Astrocyte (in vitro differentiated cells and primary cell): ENCODE data around the gene ZNF512B. TPM values are rescaled to one million over a fixed set of nuclear protein-coding genes. Genes with fewer than 3 reads are reported as not detected.
A peak's percentile ranks its signal among the peaks of the same experiment; 100 is the strongest.

Source experiments
- DNase-seq: peaks from one replicate; pipeline ENCODE4 v3.0.0-alpha.2; 2010; ENCODE audit warnings: low read depth
- FAIRE-seq: peaks from 2 replicates; lab custom pipeline; 2011; peaks lifted over from hg19 to GRCh38; lab: Jason Lieb, UNC
- H2AFZ ChIP-seq: 2 replicates; pipeline ENCODE4 v1.6.0; 2012; ENCODE audit warnings: low read depth, low read length, inconsistent platforms
- H3K27ac ChIP-seq: 2 replicates; pipeline ENCODE4 v1.5.1; 2011; ENCODE audit warnings: low read depth, low read length, inconsistent platforms
- H3K27me3 ChIP-seq: 2 replicates; pipeline ENCODE4 v1.6.0; 2011; ENCODE audit warnings: low read length, inconsistent platforms; ENCODE audit not compliant: insufficient read depth
- H3K36me3 ChIP-seq: 2 replicates; pipeline ENCODE4 v1.5.1; 2011; ENCODE audit warnings: low read length, inconsistent platforms; ENCODE audit not compliant: insufficient read depth
- H3K4me1 ChIP-seq: 2 replicates; pipeline ENCODE4 v1.5.1; 2011; ENCODE audit warnings: low read length, inconsistent platforms; ENCODE audit not compliant: insufficient read depth
- H3K4me2 ChIP-seq: 2 replicates; pipeline ENCODE4 v1.6.0; 2012; ENCODE audit warnings: low read length, inconsistent platforms
- H3K4me3 ChIP-seq: 2 replicates; pipeline ENCODE4 v1.5.1; 2011; ENCODE audit warnings: low read depth, mild to moderate bottlenecking, low read length, inconsistent platforms; ENCODE audit not compliant: insufficient read depth
- H3K79me2 ChIP-seq: 2 replicates; pipeline ENCODE4 v1.6.0; 2012; ENCODE audit warnings: mild to moderate bottlenecking, low read length, inconsistent platforms; ENCODE audit not compliant: insufficient read depth
- H3K9ac ChIP-seq: 2 replicates; pipeline ENCODE4 v1.6.0; 2012; ENCODE audit warnings: mild to moderate bottlenecking, low read length, inconsistent platforms
- H3K9me3 ChIP-seq: 2 replicates; pipeline ENCODE4 v1.5.1; 2012; ENCODE audit warnings: low read depth, mild to moderate bottlenecking, low read length, inconsistent platforms; ENCODE audit not compliant: insufficient read depth
- H4K20me1 ChIP-seq: 2 replicates; pipeline ENCODE4 v1.6.0; 2012; ENCODE audit warnings: low read length, inconsistent platforms; ENCODE audit not compliant: insufficient read depth
- H3K27ac Mint-ChIP-seq: one replicate; pipeline ENCODE4 v1.8.0; 2021; ENCODE audit warnings: mild to moderate bottlenecking, mixed read lengths; ENCODE audit not compliant: unreplicated experiment
- H3K27me3 Mint-ChIP-seq: one replicate; pipeline ENCODE4 v1.8.0; 2021; ENCODE audit warnings: low read depth, mixed read lengths; ENCODE audit not compliant: unreplicated experiment
- H3K36me3 Mint-ChIP-seq: one replicate; pipeline ENCODE4 v1.8.0; 2021; ENCODE audit warnings: low read depth, mixed read lengths; ENCODE audit not compliant: unreplicated experiment
- H3K4me1 Mint-ChIP-seq: one replicate; pipeline ENCODE4 v1.8.0; 2021; ENCODE audit warnings: low read depth, mixed read lengths; ENCODE audit not compliant: unreplicated experiment
- H3K4me3 Mint-ChIP-seq: one replicate; pipeline ENCODE4 v1.8.0; 2021; ENCODE audit warnings: mild to moderate bottlenecking, moderate library complexity, mixed read lengths; ENCODE audit not compliant: unreplicated experiment
- H3K9me3 Mint-ChIP-seq: one replicate; pipeline ENCODE4 v1.8.0; 2021; ENCODE audit warnings: mild to moderate bottlenecking, mixed read lengths; ENCODE audit not compliant: unreplicated experiment
- CTCF ChIP-seq: IDR thresholded peaks from 2 replicates; pipeline ENCODE4 v1.5.1; 2011; ENCODE audit warnings: low read depth, mild to moderate bottlenecking, inconsistent platforms, low read length, moderate library complexity; ENCODE audit not compliant: insufficient read depth
- EZH2 ChIP-seq: IDR thresholded peaks from 2 replicates; pipeline ENCODE4 v1.6.1; 2012; ENCODE audit warnings: mild to moderate bottlenecking, low read length, inconsistent platforms; ENCODE audit not compliant: insufficient read depth
- total RNA-seq: library from RNA; stranded (reverse); gene quantifications from 2 replicates; pipeline ENCODE4 v1.2.1, GENCODE V29; 2021

The ZNF512B gene
- total RNA-seq, 1 donor from 2014 or later = 27.7 TPM

DNA sequence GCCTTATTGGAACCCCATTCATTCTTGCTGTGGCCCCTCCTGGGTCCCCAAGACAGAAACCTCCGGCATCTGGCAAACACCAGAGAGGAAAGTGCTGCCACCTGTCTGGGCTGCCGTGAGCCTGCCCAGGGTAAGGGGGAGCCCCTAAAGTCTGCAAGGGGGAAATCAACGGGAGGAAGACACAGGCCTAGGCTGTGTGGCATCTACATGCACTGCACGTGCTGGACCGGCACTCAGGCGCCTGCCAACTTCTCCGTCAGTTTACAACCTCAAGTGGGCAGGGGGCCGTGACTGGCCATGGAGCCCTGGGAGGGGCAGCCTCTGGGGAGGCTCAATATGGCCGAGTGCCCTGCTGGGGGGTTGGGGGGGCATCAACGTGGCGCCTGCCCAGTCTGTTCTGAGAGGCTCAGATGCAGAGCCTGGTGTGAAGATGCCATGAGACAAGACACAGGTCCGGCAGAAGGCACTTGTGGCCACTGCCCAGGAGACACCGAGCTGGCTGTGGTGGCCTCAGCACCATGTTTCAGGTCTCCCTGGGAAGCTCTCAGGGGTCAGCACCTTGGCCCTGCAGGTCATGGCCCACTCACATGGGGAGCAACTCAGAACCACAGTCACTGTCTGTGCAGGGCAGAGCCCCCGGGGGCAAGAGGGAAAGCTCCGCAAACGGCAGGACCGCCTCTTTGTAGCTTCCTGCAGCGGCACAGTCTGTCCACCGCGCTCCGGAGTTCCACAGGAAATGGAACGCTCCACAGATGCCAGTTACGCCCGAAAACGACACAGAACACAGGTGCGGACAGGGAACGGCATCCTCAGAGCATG lies 21.9 kb downstream of the ZNF512B start:
- Mint-ChIP-seq H3K27me3 (no peaks in the 10 kb centered on the region), H3K36me3 (peaks cover 4% of the 10 kb centered on the region), H3K9me3 (no peaks in the 10 kb centered on the region), H3K4me3 (no peak overlapping the region), H3K27ac (peak overlapping the region; percentile 83), H3K4me1 (no peaks in the 10 kb centered on the region)
- Histone ChIP-seq H3K4me1 (peaks cover 18% of the 10 kb centered on the region), H2AFZ (no peak overlapping the region), H3K36me3 (peaks cover 3% of the 10 kb centered on the region), H3K9me3 (no peaks in the 10 kb centered on the region), H3K9ac (no peak overlapping the region), H3K79me2 (peaks cover 73% of the 10 kb centered on the region), H3K27ac (no peak overlapping the region), H3K27me3 (no peaks in the 10 kb centered on the region), H4K20me1 (peaks cover 96% of the 10 kb centered on the region), H3K4me3 (no peak overlapping the region), H3K4me2 (no peak overlapping the region)
- FAIRE-seq (no peak), DNase-seq (no peak)
- TF ChIP-seq CTCF (no peak), EZH2 (no peak)

DNA sequence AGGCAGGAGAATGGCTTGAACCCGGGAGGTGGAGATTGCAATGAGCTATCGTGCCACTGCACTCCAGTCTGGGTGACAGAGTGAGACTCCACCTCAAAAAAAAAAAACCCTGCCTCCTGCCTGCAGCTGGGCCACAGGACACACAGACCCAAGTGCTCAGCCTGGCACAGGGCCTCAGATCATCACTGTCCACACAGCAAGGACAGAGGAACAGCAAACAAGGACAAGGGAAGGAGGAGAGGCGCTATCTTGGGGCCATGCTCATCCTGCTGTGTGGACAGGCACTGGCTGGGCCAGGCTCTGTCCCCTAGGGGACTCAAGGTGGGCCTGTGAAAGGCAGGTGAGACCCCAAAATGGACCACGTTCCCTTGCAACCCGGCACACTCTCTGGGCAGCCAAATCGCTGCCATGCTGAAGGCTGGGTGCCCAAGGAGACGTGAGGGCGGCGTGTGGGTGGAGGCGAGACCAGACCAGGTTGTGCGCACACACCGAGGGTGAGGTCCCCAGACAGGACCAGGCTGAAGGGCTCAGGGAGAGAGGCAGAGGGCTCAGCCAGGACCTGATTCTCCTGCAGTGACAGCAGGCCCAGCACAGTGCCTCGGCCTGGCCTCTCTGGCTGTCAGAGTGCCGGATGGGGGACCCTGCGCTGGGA lies 22.6 kb downstream of the ZNF512B start:
- Histone ChIP-seq H2AFZ (no peak overlapping the region), H4K20me1 (peaks cover 96% of the 10 kb centered on the region), H3K27ac (no peak overlapping the region), H3K4me2 (no peak overlapping the region), H3K9ac (no peak overlapping the region), H3K36me3 (peaks cover 3% of the 10 kb centered on the region), H3K27me3 (no peaks in the 10 kb centered on the region), H3K4me3 (no peak overlapping the region), H3K79me2 (peaks cover 65% of the 10 kb centered on the region), H3K4me1 (peaks cover 18% of the 10 kb centered on the region), H3K9me3 (no peaks in the 10 kb centered on the region)
- FAIRE-seq (no peak), DNase-seq (no peak)
- TF ChIP-seq EZH2 = no peak
- no peak for TF ChIP-seq CTCF
- Mint-ChIP-seq H3K27me3 (no peaks in the 10 kb centered on the region), H3K9me3 (no peaks in the 10 kb centered on the region), H3K36me3 (peaks cover 4% of the 10 kb centered on the region), H3K4me1 (no peaks in the 10 kb centered on the region), H3K27ac (peak overlapping the region; percentile 83), H3K4me3 (no peak overlapping the region)
